ENCODE data around the gene TLK2.
"Not testable (repeated sequence)": the region's sequence is repeated elsewhere in the genome, so short reads cannot be mapped to it uniquely, and the experiment has no call there.

The TLK2 gene

DNA sequence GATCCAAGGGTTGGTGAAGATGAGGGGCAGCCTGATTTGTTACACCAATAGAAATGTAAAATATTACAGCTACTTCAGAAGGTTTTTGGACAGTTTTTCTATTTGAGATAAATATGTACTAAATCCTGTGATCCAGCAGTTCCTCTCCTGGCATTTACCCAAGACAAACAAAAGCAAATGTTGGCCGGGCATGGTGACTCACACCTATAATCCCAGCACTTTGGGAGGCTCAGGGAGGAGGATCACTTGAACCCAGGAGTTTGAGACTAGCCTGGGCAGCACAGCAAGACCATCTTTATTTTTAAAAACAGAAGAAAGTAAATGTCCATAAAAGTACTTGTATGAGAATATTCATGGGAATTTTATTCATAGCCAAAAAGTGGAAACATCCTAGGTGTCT is 84.0 kb downstream of the TLK2 start:
- DNase-seq (ENCODE audit: low spot score), result peak; percentile 31

DNA sequence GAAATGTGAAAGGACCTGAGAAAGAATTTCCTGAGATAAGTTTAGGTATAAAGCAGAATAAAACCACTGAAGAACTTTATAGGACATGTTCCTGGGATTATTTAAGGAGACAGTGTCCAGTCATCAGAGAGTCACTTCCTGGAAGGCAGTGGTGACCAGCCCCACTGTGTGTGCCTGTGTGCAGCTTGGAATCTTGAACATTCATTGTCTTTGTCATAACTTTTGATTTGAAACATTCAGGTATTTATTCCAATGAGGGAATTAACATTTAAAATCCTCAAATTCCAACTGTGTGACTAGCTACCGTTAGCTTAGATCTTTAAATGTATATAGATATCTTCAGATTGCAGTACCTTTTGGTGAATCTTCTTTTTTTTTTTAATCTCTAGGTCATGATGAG is 87.2 kb downstream of the TLK2 start:
- peak; percentile 89 for DNase-seq (ENCODE audit: low spot score)

- no peak for DNase-seq (ENCODE audit: low spot score)
These were observed 88.5 kb downstream of the TLK2 start for GRCh38 chr17:62566996-62567578.

GRCh38 chr17:62572488-62572887 is 93.9 kb downstream of the TLK2 start:
- no peak for DNase-seq (ENCODE audit: low spot score)

GRCh38 chr17:62572888-62573401 is 94.3 kb downstream of the TLK2 start:
- DNase-seq (ENCODE audit: low spot score), result no peak

GRCh38 chr17:62573480-62574117 is 95.0 kb downstream of the TLK2 start:
- DNase-seq (ENCODE audit: low spot score), result no peak

GRCh38 chr17:62576382-62576781 is 97.8 kb downstream of the TLK2 start:
- no peak for DNase-seq (ENCODE audit: low spot score)

- DNase-seq (ENCODE audit: low spot score), result no peak
These were observed 100.3 kb downstream of the TLK2 start for GRCh38 chr17:62578757-62579487.

GRCh38 chr17:62580947-62581346 is 102.3 kb downstream of the TLK2 start:
- no peak for DNase-seq (ENCODE audit: low spot score)

GRCh38 chr17:62581764-62582163 is 103.1 kb downstream of the TLK2 start:
- no peak for DNase-seq (ENCODE audit: low spot score)

- DNase-seq (ENCODE audit: low spot score), result no peak
These were observed 108.9 kb downstream of the TLK2 start for GRCh38 chr17:62587554-62587953.

DNA sequence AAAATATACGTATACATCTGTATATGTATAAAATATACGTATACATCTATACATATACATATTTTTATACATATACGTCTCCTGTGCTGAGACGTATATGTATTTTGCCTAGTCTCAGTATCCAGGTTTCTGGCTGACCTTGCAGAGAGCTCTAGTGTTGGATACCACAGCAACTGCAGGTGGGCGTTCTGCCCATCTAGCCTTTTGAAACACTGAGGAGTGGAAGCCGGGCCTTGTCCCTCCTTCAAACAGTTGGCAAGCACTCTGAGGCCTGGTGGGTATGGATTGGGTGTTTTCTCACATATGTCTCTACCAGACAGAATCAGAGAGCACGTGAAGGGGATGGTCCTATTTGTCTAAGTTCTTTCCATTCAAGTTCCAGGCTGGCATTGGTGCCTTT is 109.5 kb downstream of the TLK2 start:
- no peak for DNase-seq (ENCODE audit: low spot score)

- DNase-seq (ENCODE audit: low spot score), result no peak
These were observed 112.7 kb downstream of the TLK2 start for GRCh38 chr17:62591333-62591732.

GRCh38 chr17:62591822-62592221 is 113.2 kb downstream of the TLK2 start:
- DNase-seq (ENCODE audit: low spot score), result not testable (repeated sequence)

GRCh38 chr17:62592341-62593099 is 113.9 kb downstream of the TLK2 start:
- no peak for DNase-seq (ENCODE audit: low spot score)

DNA sequence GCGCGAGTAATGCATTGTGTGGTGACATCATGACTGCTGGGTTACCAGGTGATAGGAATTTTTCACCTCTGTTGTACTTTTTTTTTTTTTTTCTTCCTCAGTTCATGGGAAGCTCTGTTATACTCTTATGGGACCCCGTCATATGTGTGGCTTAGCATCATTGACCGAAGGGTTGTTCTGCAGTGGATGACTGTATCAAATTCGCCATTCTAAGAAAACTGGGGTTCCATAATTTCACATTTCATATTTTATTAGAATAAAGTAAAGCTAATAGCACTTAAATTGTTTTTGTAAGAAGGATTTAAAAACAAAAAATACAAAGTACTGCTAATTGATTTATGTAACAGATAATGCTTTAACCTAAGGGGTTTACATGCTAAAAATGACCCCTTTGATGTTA is 116.9 kb downstream of the TLK2 start:
- no peak for DNase-seq (ENCODE audit: low spot score)

DNA sequence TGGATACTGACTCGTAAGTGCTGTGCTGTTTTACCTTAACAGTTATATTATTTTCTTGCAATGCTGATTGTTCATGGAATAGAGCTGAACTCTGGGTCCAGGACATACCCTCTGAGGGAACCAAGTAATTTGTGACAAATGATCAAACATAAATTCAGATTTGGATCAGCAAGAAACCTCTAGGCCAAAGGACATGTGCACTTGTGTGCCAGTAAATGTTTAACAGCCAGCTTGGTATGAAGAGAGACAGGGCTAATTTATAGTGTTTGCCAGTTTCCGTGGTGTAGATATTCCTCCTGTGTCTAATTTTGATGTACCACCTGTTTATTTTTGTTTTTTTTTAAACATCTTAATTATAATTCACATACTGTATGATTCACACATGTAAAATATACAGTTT is 118.0 kb downstream of the TLK2 start:
- DNase-seq (ENCODE audit: low spot score), result no peak

- no peak for DNase-seq (ENCODE audit: low spot score)
These were observed 118.5 kb downstream of the TLK2 start for GRCh38 chr17:62597150-62597549.

- DNase-seq (ENCODE audit: low spot score), result no peak
These were observed 119.3 kb downstream of the TLK2 start for GRCh38 chr17:62597920-62598319.

GRCh38 chr17:62599964-62600657 is 121.5 kb downstream of the TLK2 start:
- no peak for DNase-seq (ENCODE audit: low spot score)

- no peak for DNase-seq (ENCODE audit: low spot score)
These were observed 122.2 kb downstream of the TLK2 start for GRCh38 chr17:62600805-62601204.

- no peak for DNase-seq (ENCODE audit: low spot score)
These were observed 122.8 kb downstream of the TLK2 start for GRCh38 chr17:62601471-62601870.

Measured in RKO (cell line).